Measurements from ENCODE around the gene SLC25A13. TPM values are rescaled to one million over a fixed set of nuclear protein-coding genes. Genes with fewer than 3 reads are reported as not detected.

The SLC25A13 gene
- total and polyA plus RNA-seq, 12 donors, result 10.8 to 55.1 (median 33.9) TPM

DNA sequence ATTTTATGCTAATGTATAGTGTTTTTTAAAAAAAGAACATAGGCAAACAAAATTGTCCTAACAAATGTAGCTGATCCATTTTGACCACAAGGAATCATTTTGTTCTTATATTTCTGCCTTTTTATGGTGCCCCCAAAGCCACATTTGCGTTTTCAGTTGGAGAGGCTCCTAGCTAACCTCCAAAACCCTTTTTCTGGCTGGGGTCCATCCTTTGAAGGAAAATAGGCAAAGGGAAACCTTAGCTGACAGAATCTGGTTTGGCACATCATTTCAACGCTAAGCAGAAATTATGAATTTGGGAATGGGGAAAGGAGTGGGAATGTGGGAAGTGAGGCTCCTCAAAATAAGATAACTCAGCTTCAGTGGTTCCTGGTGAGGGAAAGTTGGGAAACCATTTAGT lies 25.6 kb upstream of the SLC25A13 start:
- Histone ChIP-seq H3K27ac (no peak overlapping the region), H3K27me3 (no peaks in the 10 kb centered on the region), H3K4me3 (no peak overlapping the region), H3K36me3 (replicated peaks in 1 of 2) (no peaks in the 10 kb centered on the region), H3K9me3 (replicated peaks in 1 of 3) (no peaks in the 10 kb centered on the region), H3K4me1 (replicated peaks in 1 of 2) (no peaks in the 10 kb centered on the region)
- DNase-seq, result no peak
- WGBS, 4 donors, result 85 to 91% (median 87%) methylated on average over 2 of the region's 2 CpGs
- TF ChIP-seq POLR2A (IDR thresholded peaks at IDR 0.05), result no peak
- TF ChIP-seq, protein P1, sequence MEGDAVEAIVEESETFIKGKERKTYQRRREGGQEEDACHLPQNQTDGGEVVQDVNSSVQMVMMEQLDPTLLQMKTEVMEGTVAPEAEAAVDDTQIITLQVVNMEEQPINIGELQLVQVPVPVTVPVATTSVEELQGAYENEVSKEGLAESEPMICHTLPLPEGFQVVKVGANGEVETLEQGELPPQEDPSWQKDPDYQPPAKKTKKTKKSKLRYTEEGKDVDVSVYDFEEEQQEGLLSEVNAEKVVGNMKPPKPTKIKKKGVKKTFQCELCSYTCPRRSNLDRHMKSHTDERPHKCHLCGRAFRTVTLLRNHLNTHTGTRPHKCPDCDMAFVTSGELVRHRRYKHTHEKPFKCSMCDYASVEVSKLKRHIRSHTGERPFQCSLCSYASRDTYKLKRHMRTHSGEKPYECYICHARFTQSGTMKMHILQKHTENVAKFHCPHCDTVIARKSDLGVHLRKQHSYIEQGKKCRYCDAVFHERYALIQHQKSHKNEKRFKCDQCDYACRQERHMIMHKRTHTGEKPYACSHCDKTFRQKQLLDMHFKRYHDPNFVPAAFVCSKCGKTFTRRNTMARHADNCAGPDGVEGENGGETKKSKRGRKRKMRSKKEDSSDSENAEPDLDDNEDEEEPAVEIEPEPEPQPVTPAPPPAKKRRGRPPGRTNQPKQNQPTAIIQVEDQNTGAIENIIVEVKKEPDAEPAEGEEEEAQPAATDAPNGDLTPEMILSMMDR (IDR thresholded peaks at IDR 0.05), result no peak
- intact Hi-C loops (cut with DNase I), result no loop called here

DNA sequence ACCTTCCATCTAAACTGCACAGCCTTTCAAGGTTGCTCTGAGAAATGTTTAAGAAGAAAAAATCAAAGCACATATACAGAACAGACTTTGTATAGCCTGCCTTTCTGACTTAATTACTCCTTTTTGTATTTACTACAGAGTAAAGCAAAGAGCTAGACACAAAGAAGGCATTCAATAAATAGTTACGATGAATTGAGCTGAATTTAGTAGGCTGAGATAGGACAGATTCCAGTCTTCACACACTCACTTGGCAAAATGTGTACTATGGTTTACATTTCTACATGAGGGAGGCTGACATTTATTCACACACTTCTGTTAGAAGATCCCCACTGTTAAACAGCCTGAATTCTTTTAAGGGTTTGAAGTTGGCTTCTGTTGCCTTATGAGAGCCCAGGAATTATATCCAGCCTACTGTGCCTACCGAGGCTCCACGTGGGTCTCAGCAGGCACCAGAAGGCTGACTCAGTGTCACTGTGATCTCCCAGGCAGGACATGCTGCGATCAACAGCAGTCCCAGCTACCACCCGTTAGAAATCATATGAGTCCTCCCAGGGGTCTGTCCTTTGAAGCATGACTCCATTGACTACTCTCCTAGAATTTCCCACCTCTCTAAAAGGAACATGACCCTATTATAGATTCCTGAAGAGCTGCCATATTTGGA lies 24.5 kb upstream of the SLC25A13 start:
- no peak for TF ChIP-seq POLR2A (IDR thresholded peaks at IDR 0.05)
- Histone ChIP-seq H3K36me3 (replicated peaks in 1 of 2) (no peaks in the 10 kb centered on the region), H3K9me3 (replicated peaks in 1 of 3) (no peaks in the 10 kb centered on the region), H3K27me3 (no peaks in the 10 kb centered on the region), H3K4me3 (no peak overlapping the region), H3K27ac (no peak overlapping the region), H3K4me1 (replicated peaks in 1 of 2) (no peaks in the 10 kb centered on the region)
- DNase-seq, result no peak
- WGBS, 4 donors, result 42 to 65% (median 56%) methylated on average over 3 to 5 of the region's 5 CpGs
- intact Hi-C loops (cut with DNase I), result no loop called here

DNA sequence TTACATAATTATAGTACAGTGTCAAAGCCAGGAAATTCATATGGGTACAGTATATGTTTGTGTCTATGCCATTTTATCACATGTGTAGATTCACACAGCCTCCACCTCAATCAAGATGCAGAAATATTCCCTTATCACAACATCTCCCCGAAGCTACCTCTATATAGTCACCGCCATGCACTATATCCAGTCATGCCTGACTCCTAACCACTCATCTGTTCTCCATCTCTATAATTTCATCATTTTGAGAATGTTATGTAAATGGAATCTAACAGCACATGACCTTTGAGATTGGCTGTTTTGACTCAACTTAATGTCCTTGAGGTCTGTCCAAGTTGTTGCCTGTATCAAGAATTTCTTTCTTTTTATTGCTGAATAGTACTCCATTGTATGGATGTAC lies 22.3 kb upstream of the SLC25A13 start:
- H3K27ac ChIP-seq, result no peak overlapping the region
- H3K27me3 ChIP-seq, result no peaks in the 10 kb centered on the region
- 86 to 93% (median 88%) methylated on average over 2 of the region's 2 CpGs for WGBS, 4 donors
- no peaks in the 10 kb centered on the region for H3K9me3 ChIP-seq (replicated peaks in 1 of 3)
- H3K4me3 ChIP-seq, result no peak overlapping the region
- H3K4me1 ChIP-seq (replicated peaks in 1 of 2), result no peaks in the 10 kb centered on the region
- intact Hi-C loops (cut with DNase I), result no loop called here
- TF ChIP-seq, protein P1 (IDR thresholded peaks at IDR 0.05), result no peak
- no peak for TF ChIP-seq POLR2A (IDR thresholded peaks at IDR 0.05)
- no peaks in the 10 kb centered on the region for H3K36me3 ChIP-seq (replicated peaks in 1 of 2)
- DNase-seq, result no peak

DNA sequence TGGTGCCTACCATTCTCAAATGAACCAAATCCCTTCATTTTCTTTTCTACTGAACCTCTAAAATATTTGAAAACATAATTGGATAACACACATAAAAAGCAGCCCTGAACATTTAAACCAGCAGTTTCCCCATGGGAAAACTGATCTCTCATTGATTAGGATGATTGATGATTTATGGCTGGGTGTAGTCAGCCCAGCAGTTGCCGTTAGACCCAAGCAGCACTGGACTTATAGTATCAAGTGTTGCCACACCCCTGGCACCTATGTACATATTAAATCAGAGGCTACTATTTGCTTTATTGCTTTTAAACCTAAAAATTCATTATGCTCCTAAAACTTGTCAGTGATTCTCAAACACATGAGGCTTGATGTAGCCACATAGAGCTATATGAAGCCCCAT lies 20.2 kb upstream of the SLC25A13 start:
- 33 to 57% (median 41%) methylated on average over 1 of the region's 1 CpG for WGBS, 4 donors
- no peaks in the 10 kb centered on the region for H3K36me3 ChIP-seq (replicated peaks in 1 of 2)
- H3K9me3 ChIP-seq (replicated peaks in 1 of 3), result no peaks in the 10 kb centered on the region
- H3K27me3 ChIP-seq, result no peaks in the 10 kb centered on the region
- no peak overlapping the region for H3K4me3 ChIP-seq
- intact Hi-C loops (cut with DNase I), result no loop called here
- H3K4me1 ChIP-seq (replicated peaks in 1 of 2), result no peaks in the 10 kb centered on the region
- no peak overlapping the region for H3K27ac ChIP-seq
- DNase-seq, result no peak
- TF ChIP-seq POLR2A (IDR thresholded peaks at IDR 0.05), result no peak
- TF ChIP-seq, protein P1 (IDR thresholded peaks at IDR 0.05), result no peak

DNA sequence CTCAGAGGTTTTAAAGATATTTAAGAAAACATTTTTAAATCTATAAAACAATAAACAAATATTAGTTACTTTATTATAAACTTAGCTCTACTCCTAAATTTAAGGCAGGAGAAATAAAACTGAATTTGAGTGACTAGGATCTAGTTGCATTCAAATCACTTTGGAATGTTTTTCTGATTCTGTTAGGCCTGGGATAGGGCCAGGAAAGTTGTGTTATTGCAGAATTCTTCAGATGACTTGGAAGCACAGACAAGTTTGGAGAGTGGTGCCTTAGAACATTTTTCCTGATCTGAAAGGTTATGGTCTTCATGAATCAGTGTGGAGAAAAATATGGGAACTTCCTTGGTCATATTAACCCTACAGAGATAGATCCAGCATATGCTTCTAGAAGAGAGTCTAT lies 15.6 kb upstream of the SLC25A13 start:
- no peak for DNase-seq
- Histone ChIP-seq H3K36me3 (replicated peaks in 1 of 2) (no peaks in the 10 kb centered on the region), H3K4me1 (replicated peaks in 1 of 2) (no peaks in the 10 kb centered on the region), H3K27me3 (no peaks in the 10 kb centered on the region), H3K9me3 (replicated peaks in 1 of 3) (no peaks in the 10 kb centered on the region), H3K27ac (no peak overlapping the region), H3K4me3 (no peak overlapping the region)
- intact Hi-C loops (cut with DNase I), result no loop called here
- TF ChIP-seq, protein P1 (IDR thresholded peaks at IDR 0.05), result no peak
- TF ChIP-seq POLR2A (IDR thresholded peaks at IDR 0.05), result no peak
